Amniotic epithelial cell (primary cell): ENCODE data around the gene DTL.

Experiments used
- DNase-seq: peaks from one replicate; pipeline ENCODE4 v3.0.0-alpha.2; 2010; ENCODE audit warnings: low read depth

DTL gene

DNA sequence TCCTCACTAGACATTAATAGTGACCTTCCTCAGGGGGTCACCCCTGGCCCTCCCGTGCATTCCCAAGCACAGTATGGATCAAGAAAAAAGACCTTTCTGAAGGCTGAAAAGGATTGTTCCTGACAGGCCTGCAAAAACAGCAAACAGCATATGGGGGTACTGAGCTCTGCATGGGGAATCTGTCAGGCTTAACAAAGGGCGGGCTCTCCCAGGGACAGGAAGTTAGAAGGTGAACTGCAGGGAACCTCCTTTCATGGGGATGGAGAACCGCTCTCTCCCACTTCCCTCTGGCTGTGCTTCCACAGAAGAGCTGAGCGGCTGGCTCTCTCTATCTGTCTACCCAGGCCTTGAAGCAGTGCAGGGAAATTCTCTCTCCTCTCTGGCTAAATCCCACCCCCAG is 91.7 kb downstream of the DTL start:
- no peak for DNase-seq

- peak; percentile 87 for DNase-seq
Observed at GRCh38 chr1:212129781-212130180, 94.2 kb downstream of the DTL start.

DNA sequence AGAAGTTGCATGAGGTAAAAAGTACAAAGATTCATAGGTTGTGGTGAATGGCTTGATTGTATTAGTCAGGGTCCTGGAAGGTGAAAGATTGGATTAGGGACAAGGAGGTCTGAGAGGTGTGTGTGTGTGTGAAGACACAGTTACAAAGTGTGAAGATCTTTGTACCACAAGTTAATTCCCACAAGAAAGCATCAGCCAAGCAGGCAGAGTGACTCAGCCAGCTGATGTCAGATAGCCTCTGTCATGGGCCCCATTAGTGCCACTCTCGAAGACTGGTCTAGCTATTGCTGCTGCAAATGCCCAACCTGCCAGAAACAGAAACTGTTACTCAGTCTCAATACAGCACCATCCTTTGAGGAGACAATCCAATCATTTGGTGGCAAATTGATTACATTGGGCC is 96.5 kb downstream of the DTL start:
- peak; percentile 30 for DNase-seq

GRCh38 chr1:212133319-212133718 is 97.8 kb downstream of the DTL start:
- DNase-seq = no peak

DNA sequence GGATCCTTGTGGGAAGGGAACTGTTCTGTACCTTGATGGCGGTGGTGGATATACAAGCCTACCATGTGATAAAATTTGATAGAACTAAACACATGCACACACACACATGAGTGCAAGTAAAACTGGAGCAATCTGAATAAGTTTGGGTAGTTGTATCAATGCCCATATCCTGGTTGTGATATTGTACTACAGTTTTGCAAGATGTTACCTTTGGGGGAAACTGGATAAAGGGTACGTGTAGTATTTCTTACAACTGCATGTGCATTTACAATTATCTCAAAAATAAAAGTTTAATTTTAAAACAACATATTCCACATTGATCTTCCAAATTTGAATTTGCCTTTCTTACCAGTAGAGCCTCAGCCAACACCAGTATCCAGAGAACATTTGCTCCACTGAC is 99.6 kb downstream of the DTL start:
- DNase-seq = no peak

- no peak for DNase-seq
Observed at GRCh38 chr1:212137854-212138253, 102.3 kb downstream of the DTL start.

- no peak for DNase-seq
Observed at GRCh38 chr1:212138457-212138856, 102.9 kb downstream of the DTL start.

- DNase-seq = no peak
Observed at GRCh38 chr1:212139526-212140135, 104.1 kb downstream of the DTL start.

DNA sequence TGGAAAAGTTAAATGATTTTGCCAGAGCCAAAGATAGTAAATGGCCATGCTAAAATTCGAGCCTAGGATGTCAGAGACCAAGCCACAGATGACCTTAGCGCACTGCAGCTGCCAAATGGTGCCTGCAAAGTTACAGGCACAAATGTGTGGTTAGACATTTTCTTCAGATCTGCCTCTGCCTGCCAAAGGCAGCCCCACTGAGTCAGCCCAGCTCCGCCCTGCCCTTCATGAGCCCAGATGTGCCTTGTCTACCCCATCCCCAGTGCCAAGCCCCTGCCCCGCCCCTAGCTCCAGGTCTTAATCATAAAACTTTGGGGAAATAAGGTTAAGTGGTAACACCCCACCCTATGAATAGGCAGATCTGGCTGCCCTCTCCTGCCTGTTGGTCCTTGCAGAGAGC is 105.9 kb downstream of the DTL start:
- DNase-seq = no peak

- no peak for DNase-seq
Observed at GRCh38 chr1:212142883-212143530, 107.5 kb downstream of the DTL start.

- DNase-seq = no peak
Observed at GRCh38 chr1:212147581-212148033, 112.1 kb downstream of the DTL start.

- DNase-seq = no peak
Observed at GRCh38 chr1:212149566-212149965, 114.0 kb downstream of the DTL start.

- no peak for DNase-seq
Observed at GRCh38 chr1:212152308-212152693, 116.8 kb downstream of the DTL start.

- no peak for DNase-seq
Observed at GRCh38 chr1:212152869-212153268, 117.3 kb downstream of the DTL start.

DNA sequence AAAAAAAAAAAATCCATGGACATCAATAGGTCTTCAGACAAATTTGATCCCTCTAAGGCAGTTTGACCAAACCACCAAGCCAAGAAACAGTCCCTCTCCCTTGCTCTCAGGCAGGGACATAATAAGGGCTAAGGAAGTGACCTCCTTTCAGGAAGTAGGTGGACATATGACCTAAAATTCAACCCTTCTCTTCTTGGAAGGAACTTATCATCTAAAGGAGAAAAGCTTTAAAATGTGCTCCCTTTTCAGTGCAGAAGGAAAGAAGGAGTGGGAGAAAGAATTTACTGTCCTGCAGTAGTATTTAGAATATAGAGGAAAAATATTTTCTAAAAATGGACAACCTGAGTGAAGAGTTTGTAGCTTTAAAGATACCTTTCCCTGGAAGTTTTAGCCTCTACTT is 118.1 kb downstream of the DTL start:
- DNase-seq = no peak
